SK-N-SH (cell line): ENCODE measurements around the gene SRGN. TPM values are rescaled to one million over a fixed set of nuclear protein-coding genes. Genes with fewer than 3 reads are reported as not detected.

Source experiments
- CTCF ChIA-PET: fragments of 300-600, 350-600 bp; formaldehyde crosslinking; extraction: SDS; loops from one replicate; lab custom pipeline; 2021; lab: Yijun Ruan, JAX
- POLR2A ChIA-PET: fragments of 350-600 bp; sonication (Branson Sonifier 250); formaldehyde crosslinking; extraction: SDS; loops from one replicate; lab custom pipeline; 2020; ENCODE audit warnings: antibody characterized with exemption, inconsistent platforms; lab: Yijun Ruan, JAX
- DNase-seq: peaks from one replicate; pipeline ENCODE4 v3.0.0; 2012
- H2AFZ ChIP-seq: fragments of 200-600 bp; sonication (generic); 2 replicates; pipeline ENCODE4 v1.8.1; 2016; ENCODE audit warnings: antibody characterized with exemption, mild to moderate bottlenecking, low read depth
- H3F3A ChIP-seq: fragments of 200-600 bp; sonication (generic); replicated peaks from 2 replicates; pipeline ENCODE3; 2016; ENCODE audit warnings: antibody characterized with exemption, mild to moderate bottlenecking; ENCODE audit not compliant: insufficient read depth
- H3K27ac ChIP-seq, 2 experiments: fragments of 200-500 bp in 1 of 2; fragments of 200-600 bp in 1 of 2; sonication (Bioruptor generic) in 1 of 2; sonication (generic), shearing (Covaris generic) in 1 of 2; 2 replicates each; pipeline versions ENCODE4 v1.5.1 to v1.6.1; 2014 to 2016; ENCODE audit warnings: low read depth in 2 of 2, inconsistent platforms in 1 of 2, low read length in 1 of 2, mild to moderate bottlenecking in 1 of 2, mixed read lengths in 1 of 2
- H3K27me3 ChIP-seq: fragments of 200-600 bp; sonication (generic), shearing (Covaris generic); 2 replicates; pipeline ENCODE4 v1.6.1; 2016; ENCODE audit warnings: mixed run types; ENCODE audit not compliant: insufficient read depth
- H3K36me3 ChIP-seq, 2 experiments: fragments of 200-500 bp in 1 of 2; fragments of 200-600 bp in 1 of 2; sonication (Bioruptor generic) in 1 of 2; sonication (generic) in 1 of 2; replicated peaks in 1 of 2; 2 replicates each; pipeline versions ENCODE3 to v1.5.1; 2014 to 2016; ENCODE audit warnings: low read length in 1 of 2, mild to moderate bottlenecking in 1 of 2; ENCODE audit not compliant: insufficient read depth in 2 of 2, control insufficient read depth in 1 of 2
- H3K4me1 ChIP-seq, 2 experiments: fragments of 200-500 bp in 1 of 2; fragments of 200-600 bp in 1 of 2; sonication (Bioruptor generic) in 1 of 2; sonication (generic), shearing (Covaris generic) in 1 of 2; 2 replicates each; pipeline versions ENCODE4 v1.5.1 to v1.6.1; 2014 to 2016; ENCODE audit warnings: low read depth in 1 of 2, low read length in 1 of 2, mixed run types in 1 of 2; ENCODE audit not compliant: insufficient read depth in 2 of 2, control insufficient read depth in 1 of 2
- H3K4me2 ChIP-seq: fragments of 200-600 bp; sonication (generic), shearing (Covaris generic); 2 replicates; pipeline ENCODE4 v1.6.1; 2017; ENCODE audit warnings: mixed run types
- H3K4me3 ChIP-seq, 2 experiments: fragments of 200-500 bp in 1 of 2; fragments of 200-600 bp in 1 of 2; sonication (Bioruptor generic) in 1 of 2; sonication (generic), shearing (Covaris generic) in 1 of 2; 2 replicates each; pipeline versions ENCODE4 v1.5.1 to v1.8.1; 2014 to 2016; ENCODE audit warnings: low read depth in 2 of 2, inconsistent platforms in 1 of 2, low read length in 1 of 2, mild to moderate bottlenecking in 1 of 2, mixed read lengths in 1 of 2, moderate library complexity in 1 of 2
- H3K79me2 ChIP-seq: fragments of 200-600 bp; sonication (generic); 2 replicates; pipeline ENCODE4 v1.8.1; 2017; ENCODE audit warnings: mild to moderate bottlenecking; ENCODE audit not compliant: insufficient read depth
- H3K9ac ChIP-seq: fragments of 200-600 bp; sonication (generic); 2 replicates; pipeline ENCODE4 v1.6.1; 2017; ENCODE audit warnings: mixed run types
- H3K9me2 ChIP-seq: fragments of 200-600 bp; sonication (generic); 2 replicates; pipeline ENCODE4 v1.6.1; 2017; ENCODE audit warnings: mixed run types
- H3K9me3 ChIP-seq: fragments of 200-600 bp; sonication (generic); 2 replicates; pipeline ENCODE4 v1.6.1; 2017; ENCODE audit warnings: mixed run types, mild to moderate bottlenecking, moderate library complexity
- H4K20me1 ChIP-seq: fragments of 200-600 bp; sonication (generic); 2 replicates; pipeline ENCODE4 v1.6.1; 2017; ENCODE audit warnings: mild to moderate bottlenecking, mixed run types; ENCODE audit not compliant: insufficient read depth
- CHD2 ChIP-seq: fragments of 150-350 bp; IDR thresholded peaks from 2 replicates; pipeline ENCODE4 v1.6.1; 2018; ENCODE audit warnings: low read length; ENCODE audit not compliant: partially characterized antibody
- CTCF ChIP-seq: fragments of 200-600 bp; sonication (generic); IDR thresholded peaks from 2 replicates; pipeline ENCODE4 v1.6.1; 2017; ENCODE audit warnings: antibody characterized with exemption, mild to moderate bottlenecking, moderate library complexity
- EP300 ChIP-seq, 2 experiments: IDR thresholded peaks; 2 replicates each; pipeline versions ENCODE4 v1.4.0 to v1.6.1; 2012; ENCODE audit warnings: borderline replicate concordance in 1 of 2, low read depth in 1 of 2, low read length in 1 of 2
- FOSL2 ChIP-seq: IDR thresholded peaks from 2 replicates; pipeline ENCODE4 v1.4.0; 2012; ENCODE audit warnings: low read depth, mild to moderate bottlenecking, moderate library complexity, borderline replicate concordance
- FOXM1 ChIP-seq: IDR thresholded peaks from 2 replicates; pipeline ENCODE4 v1.4.0; 2012; ENCODE audit warnings: low read depth, mild to moderate bottlenecking
- MAX ChIP-seq: IDR thresholded peaks from 2 replicates; pipeline ENCODE4 v1.4.0; 2012; ENCODE audit warnings: low read depth
- MEF2A ChIP-seq: IDR thresholded peaks from 2 replicates; pipeline ENCODE4 v1.4.0; 2012; ENCODE audit warnings: low read depth, borderline replicate concordance
- NFIC ChIP-seq: IDR thresholded peaks from 2 replicates; pipeline ENCODE4 v1.4.0; 2012; ENCODE audit warnings: borderline replicate concordance
- PBX3 ChIP-seq: IDR thresholded peaks from 2 replicates; pipeline ENCODE4; 2012
- RAD21 ChIP-seq: IDR thresholded peaks from 2 replicates; pipeline ENCODE4 v1.6.1; 2012; ENCODE audit warnings: mild to moderate bottlenecking, low read length
- RFX5 ChIP-seq: IDR thresholded peaks from 2 replicates; pipeline ENCODE4 v1.6.1; 2012; ENCODE audit warnings: mild to moderate bottlenecking, improper control_type of control experiment, low read length
- SIN3A ChIP-seq: IDR thresholded peaks from 2 replicates; pipeline ENCODE4 v1.6.1; 2012; ENCODE audit warnings: low read depth, mild to moderate bottlenecking, low read length, moderate library complexity, borderline replicate concordance
- SMC3 ChIP-seq: IDR thresholded peaks from 2 replicates; pipeline ENCODE4 v1.6.1; 2012; ENCODE audit warnings: low read depth, low read length, improper control_type of control experiment
- TAF1 ChIP-seq: IDR thresholded peaks from 2 replicates; pipeline ENCODE4 v1.6.1; 2012; ENCODE audit warnings: low read depth, mild to moderate bottlenecking, low read length, moderate library complexity, borderline replicate concordance
- TCF12 ChIP-seq: IDR thresholded peaks from 2 replicates; pipeline ENCODE4 v1.4.0; 2012
- WGBS: methylation state at CpG from one replicate; pipeline ENCODE4 v1.1.6; 2017; ENCODE audit warnings: low lambda C conversion rate; 5-methylcytosine and 5-hydroxymethylcytosine counted together
- polyA plus RNA-seq, 3 experiments: library from polyadenylated mRNA; depleted of rRNA; stranded (reverse); fragments of >200 nt; gene quantifications; 2 replicates each; pipeline ENCODE4 v1.2.3, GENCODE V29; 2012
- TF ChIP-seq, protein P1 (sequence below): fragments of 150-350 bp; IDR thresholded peaks from 2 replicates; pipeline ENCODE4 v1.6.1; 2017; ENCODE audit warnings: antibody characterized with exemption, low read length, low read depth, borderline replicate concordance
- TF ChIP-seq, protein P2 (sequence below): IDR thresholded peaks from 2 replicates; pipeline ENCODE4 v1.4.0; 2012; ENCODE audit warnings: low read depth, borderline replicate concordance
- TF ChIP-seq, protein P3 (sequence below): fragments of 150-350 bp; IDR thresholded peaks from 2 replicates; pipeline ENCODE4 v1.6.1; 2016; ENCODE audit warnings: mild to moderate bottlenecking, low read depth, low read length
- TF ChIP-seq, protein P4 (sequence below): IDR thresholded peaks from 2 replicates; pipeline ENCODE4 v1.4.0; 2012; ENCODE audit warnings: low read depth, borderline replicate concordance

The SRGN gene
- polyA plus RNA-seq, 1 of the 3 experiments (the other 2 are of a cell fraction): 0.10 TPM

- no peaks in the 10 kb centered on the region for H3K27me3 ChIP-seq
- no peaks in the 10 kb centered on the region for H3K4me1 ChIP-seq
- H3K9me3 ChIP-seq: no peaks in the 10 kb centered on the region
- 0 out of 2 replicates have a peak, but pooled peaks cover 3% of the 10 kb centered on the region for H4K20me1 ChIP-seq
- no peak overlapping the region for H3K4me2 ChIP-seq
- H3K9ac ChIP-seq: no peak overlapping the region
- H3K9me2 ChIP-seq: no peaks in the 10 kb centered on the region
- CTCF ChIA-PET: no interaction called here
- no peak overlapping the region for H3K4me3 ChIP-seq
- no peak overlapping the region for H2AFZ ChIP-seq
- POLR2A ChIA-PET: no interaction called here
- peaks cover 3% of the 10 kb centered on the region for H3F3A ChIP-seq
- peaks cover 7 to 9% of the 10 kb centered on the region in 2 experiments for H3K36me3 ChIP-seq
- no peak for DNase-seq
- TF ChIP-seq MEF2A: no peak
- no peak for TF ChIP-seq FOSL2
- TF ChIP-seq TCF12: no peak
- TF ChIP-seq MAX: no peak
- TF ChIP-seq NFIC: no peak
- TF ChIP-seq, protein P1, sequence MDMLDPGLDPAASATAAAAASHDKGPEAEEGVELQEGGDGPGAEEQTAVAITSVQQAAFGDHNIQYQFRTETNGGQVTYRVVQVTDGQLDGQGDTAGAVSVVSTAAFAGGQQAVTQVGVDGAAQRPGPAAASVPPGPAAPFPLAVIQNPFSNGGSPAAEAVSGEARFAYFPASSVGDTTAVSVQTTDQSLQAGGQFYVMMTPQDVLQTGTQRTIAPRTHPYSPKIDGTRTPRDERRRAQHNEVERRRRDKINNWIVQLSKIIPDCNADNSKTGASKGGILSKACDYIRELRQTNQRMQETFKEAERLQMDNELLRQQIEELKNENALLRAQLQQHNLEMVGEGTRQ: no peak
- TF ChIP-seq SIN3A: no peak
- TF ChIP-seq, protein P2, sequence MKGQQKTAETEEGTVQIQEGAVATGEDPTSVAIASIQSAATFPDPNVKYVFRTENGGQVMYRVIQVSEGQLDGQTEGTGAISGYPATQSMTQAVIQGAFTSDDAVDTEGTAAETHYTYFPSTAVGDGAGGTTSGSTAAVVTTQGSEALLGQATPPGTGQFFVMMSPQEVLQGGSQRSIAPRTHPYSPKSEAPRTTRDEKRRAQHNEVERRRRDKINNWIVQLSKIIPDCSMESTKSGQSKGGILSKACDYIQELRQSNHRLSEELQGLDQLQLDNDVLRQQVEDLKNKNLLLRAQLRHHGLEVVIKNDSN: no peak
- TF ChIP-seq CHD2: no peak
- TF ChIP-seq RAD21: no peak
- TF ChIP-seq EP300 (IDR thresholded peaks at IDR 0.05; ENCODE audit: borderline replicate concordance in 1 of 2, low read depth in 1 of 2, low read length in 1 of 2): no peak
- TF ChIP-seq CTCF: no peak
- no peak for TF ChIP-seq PBX3
- TF ChIP-seq, protein P3, sequence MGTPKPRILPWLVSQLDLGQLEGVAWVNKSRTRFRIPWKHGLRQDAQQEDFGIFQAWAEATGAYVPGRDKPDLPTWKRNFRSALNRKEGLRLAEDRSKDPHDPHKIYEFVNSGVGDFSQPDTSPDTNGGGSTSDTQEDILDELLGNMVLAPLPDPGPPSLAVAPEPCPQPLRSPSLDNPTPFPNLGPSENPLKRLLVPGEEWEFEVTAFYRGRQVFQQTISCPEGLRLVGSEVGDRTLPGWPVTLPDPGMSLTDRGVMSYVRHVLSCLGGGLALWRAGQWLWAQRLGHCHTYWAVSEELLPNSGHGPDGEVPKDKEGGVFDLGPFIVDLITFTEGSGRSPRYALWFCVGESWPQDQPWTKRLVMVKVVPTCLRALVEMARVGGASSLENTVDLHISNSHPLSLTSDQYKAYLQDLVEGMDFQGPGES: no peak
- no peak for TF ChIP-seq TAF1
- no peak for TF ChIP-seq RFX5
- TF ChIP-seq SMC3: no peak
- TF ChIP-seq FOXM1: no peak
- TF ChIP-seq, protein P4, sequence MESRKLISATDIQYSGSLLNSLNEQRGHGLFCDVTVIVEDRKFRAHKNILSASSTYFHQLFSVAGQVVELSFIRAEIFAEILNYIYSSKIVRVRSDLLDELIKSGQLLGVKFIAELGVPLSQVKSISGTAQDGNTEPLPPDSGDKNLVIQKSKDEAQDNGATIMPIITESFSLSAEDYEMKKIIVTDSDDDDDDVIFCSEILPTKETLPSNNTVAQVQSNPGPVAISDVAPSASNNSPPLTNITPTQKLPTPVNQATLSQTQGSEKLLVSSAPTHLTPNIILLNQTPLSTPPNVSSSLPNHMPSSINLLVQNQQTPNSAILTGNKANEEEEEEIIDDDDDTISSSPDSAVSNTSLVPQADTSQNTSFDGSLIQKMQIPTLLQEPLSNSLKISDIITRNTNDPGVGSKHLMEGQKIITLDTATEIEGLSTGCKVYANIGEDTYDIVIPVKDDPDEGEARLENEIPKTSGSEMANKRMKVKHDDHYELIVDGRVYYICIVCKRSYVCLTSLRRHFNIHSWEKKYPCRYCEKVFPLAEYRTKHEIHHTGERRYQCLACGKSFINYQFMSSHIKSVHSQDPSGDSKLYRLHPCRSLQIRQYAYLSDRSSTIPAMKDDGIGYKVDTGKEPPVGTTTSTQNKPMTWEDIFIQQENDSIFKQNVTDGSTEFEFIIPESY: no peak
- WGBS: 90% methylated on average over 6 of the region's 6 CpGs
- peaks cover 81% of the 10 kb centered on the region for H3K79me2 ChIP-seq
- H3K27ac ChIP-seq: no peak overlapping the region
Observed at GRCh38 chr10:69153227-69153626, 65.3 kb downstream of the SRGN start.
